ENCODE measurements around the gene ADAD1. TPM values are rescaled to one million over a fixed set of nuclear protein-coding genes. Genes with fewer than 3 reads are reported as not detected.

The ADAD1 gene
- total and polyA plus RNA-seq, 2 donors (not counting 3 experiments of a cell fraction or from before 2014, with no cell fraction given), result not detected

- TF ChIP-seq CTCF (IDR thresholded peaks at IDR 0.05; ENCODE audit: extremely low read depth in 1 of 2, insufficient read depth in 1 of 2, low read depth in 1 of 2, low read length in 2 of 2) (peak in 1 of 2 donors; percentile 8), MAX (IDR thresholded peaks at IDR 0.05; ENCODE audit: insufficient read depth, insufficient read length) (no peak)
- H3K79me2 ChIP-seq (ENCODE audit: control insufficient read depth, insufficient read depth, low read length), result no peaks in the 10 kb centered on the region
- no peaks in the 10 kb centered on the region for H3K9me1 ChIP-seq (replicated peaks; ENCODE audit: control insufficient read depth, extremely low read depth, insufficient read depth, low read length)
- DNase-seq (ENCODE audit: low read depth, low spot score), result no peak
- dilution Hi-C loops (cut with MboI; ENCODE audit: extremely low pct_ligation_motif_present, low sequenced_read_pairs) (no loop called here), intact Hi-C loops (cut with micrococcal nuclease) (loop anchor here (10.0 kb wide), 1 partner anchor 124 kb away; no protein-coding TSS in a partner anchor)
- no TSS peak for BruUV-seq (replicated peaks)
- H3K27ac ChIP-seq (ENCODE audit: insufficient read depth, low read depth, low read length), result no peak overlapping the region
- H3K36me3 ChIP-seq (ENCODE audit: control insufficient read depth in 2 of 2, extremely low read depth in 1 of 2, insufficient read depth in 2 of 2, low read length in 2 of 2), result no peaks in the 10 kb centered on the region
- H3K27me3 ChIP-seq (ENCODE audit: control insufficient read depth in 2 of 2, insufficient read depth in 2 of 2, low read length in 2 of 2), result peaks cover 0 to 3% of the 10 kb centered on the region in 2 experiments
- no peaks in the 10 kb centered on the region for H3K9me3 ChIP-seq (replicated peaks; ENCODE audit: control insufficient read depth, insufficient read depth, low read length)
- H3K4me1 ChIP-seq (ENCODE audit: control insufficient read depth, extremely low read depth, insufficient read depth, low read length), result no peaks in the 10 kb centered on the region
- no peak overlapping the region for H2AFZ ChIP-seq (ENCODE audit: low read depth, low read length)
- FAIRE-seq, result peak; percentile 4
- ChIA-PET CTCF (no interaction called here), POLR2A (no interaction called here)
- no peak overlapping the region for H3K9ac ChIP-seq (replicated peaks; ENCODE audit: extremely low read depth, insufficient read depth, low read length)
- H3K4me3 ChIP-seq (replicated peaks in 1 of 3; ENCODE audit: insufficient read depth in 1 of 3, low read depth in 1 of 3, low read length in 3 of 3), result no peak overlapping the region
- no peak overlapping the region for H3K4me2 ChIP-seq (ENCODE audit: insufficient read depth, low read length)
- H4K20me1 ChIP-seq (replicated peaks; ENCODE audit: control insufficient read depth, extremely low read depth, insufficient read depth, low read length), result no peaks in the 10 kb centered on the region
Measured at GRCh38 chr4:122450847-122451246, 72.0 kb downstream of the ADAD1 start.

GRCh38 chr4:122453384-122453995 is 74.7 kb downstream of the ADAD1 start:
- CTCF ChIA-PET, result no interaction called here
- Histone ChIP-seq H3K9ac (replicated peaks; ENCODE audit: extremely low read depth, insufficient read depth, low read length) (no peak overlapping the region), H3K79me2 (ENCODE audit: control insufficient read depth, insufficient read depth, low read length) (no peaks in the 10 kb centered on the region), H3K4me3 (replicated peaks in 1 of 3; ENCODE audit: insufficient read depth in 1 of 3, low read depth in 1 of 3, low read length in 3 of 3) (no peak overlapping the region), H3K4me1 (ENCODE audit: control insufficient read depth, extremely low read depth, insufficient read depth, low read length) (peaks cover 3% of the 10 kb centered on the region), H3K36me3 (ENCODE audit: control insufficient read depth in 2 of 2, extremely low read depth in 1 of 2, insufficient read depth in 2 of 2, low read length in 2 of 2) (no peaks in the 10 kb centered on the region), H3K27ac (ENCODE audit: insufficient read depth, low read depth, low read length) (no peak overlapping the region), H3K9me1 (replicated peaks; ENCODE audit: control insufficient read depth, extremely low read depth, insufficient read depth, low read length) (no peaks in the 10 kb centered on the region), H4K20me1 (replicated peaks; ENCODE audit: control insufficient read depth, extremely low read depth, insufficient read depth, low read length) (no peaks in the 10 kb centered on the region), H2AFZ (ENCODE audit: low read depth, low read length) (no peak overlapping the region), H3K4me2 (ENCODE audit: insufficient read depth, low read length) (no peak overlapping the region), H3K27me3 (ENCODE audit: control insufficient read depth in 2 of 2, insufficient read depth in 2 of 2, low read length in 2 of 2) (peaks cover 0 to 3% of the 10 kb centered on the region in 2 experiments), H3K9me3 (replicated peaks; ENCODE audit: control insufficient read depth, insufficient read depth, low read length) (no peaks in the 10 kb centered on the region)
- BruUV-seq (replicated peaks), result no TSS peak
- intact Hi-C loops (cut with micrococcal nuclease), result loop anchor here (10.0 kb wide), 1 partner anchor 121 kb away; no protein-coding TSS in a partner anchor
- no peak for TF ChIP-seq GATA2 (IDR thresholded peaks at IDR 0.05; ENCODE audit: insufficient read depth, insufficient read length, low read depth, low read length)
- TF ChIP-seq MYC (IDR thresholded peaks at IDR 0.05; ENCODE audit: low read depth, low read length), result no peak
- no peak for TF ChIP-seq EZH2 (IDR thresholded peaks at IDR 0.05; ENCODE audit: borderline replicate concordance, low read depth, low read length, severe bottlenecking)
- no peak for TF ChIP-seq POLR2A (IDR thresholded peaks at IDR 0.05; ENCODE audit: low read depth, low read length)
- no peak for TF ChIP-seq JUN (IDR thresholded peaks at IDR 0.05; ENCODE audit: borderline replicate concordance, insufficient read depth, insufficient read length, low read depth)
- TF ChIP-seq MAX (IDR thresholded peaks at IDR 0.05; ENCODE audit: insufficient read depth, insufficient read length), result no peak
- TF ChIP-seq FOS (IDR thresholded peaks at IDR 0.05; ENCODE audit: borderline replicate concordance, insufficient read depth, low read length), result no peak
- no peak for TF ChIP-seq CTCF (IDR thresholded peaks at IDR 0.05; ENCODE audit: extremely low read depth in 1 of 2, insufficient read depth in 1 of 2, low read depth in 1 of 2, low read length in 2 of 2)
- no peak for TF ChIP-seq POLR2AphosphoS5 (IDR thresholded peaks at IDR 0.05; ENCODE audit: insufficient read depth, low read depth, low read length)
- POLR2A ChIA-PET, result no interaction called here
- FAIRE-seq (no peak), DNase-seq (ENCODE audit: low read depth, low spot score) (no peak)
- dilution Hi-C loops (cut with MboI; ENCODE audit: extremely low pct_ligation_motif_present, low sequenced_read_pairs), result no loop called here

Measured in endothelial cell of umbilical vein (primary cell).